ENCODE results near the gene UBL4B.

Gene UBL4B

DNA sequence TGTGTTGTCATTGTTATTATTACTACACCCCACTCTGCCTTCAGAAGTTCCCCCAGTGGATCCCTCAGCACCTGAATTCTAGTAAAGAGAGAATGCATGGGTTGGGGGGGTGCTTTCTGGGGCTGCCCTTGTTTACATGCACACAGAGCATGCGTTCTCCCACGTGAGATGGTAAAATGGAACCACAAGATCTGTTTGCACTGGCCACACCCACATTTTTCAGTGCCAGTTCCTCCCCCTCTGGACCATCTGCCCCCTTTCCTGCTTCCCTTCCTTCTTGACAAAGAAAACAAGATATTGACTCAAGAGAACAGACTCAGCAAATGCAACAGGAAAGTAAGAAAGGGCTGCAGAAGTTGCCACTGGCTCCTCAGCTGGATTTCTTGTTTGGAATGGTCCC, 46.9 kb downstream of the UBL4B start:
- Histone ChIP-seq H3K27ac (ENCODE audit: low read depth, low read length) (no peak overlapping the region), H3F3A (ENCODE audit: insufficient read depth) (no peaks in the 10 kb centered on the region), H3K9ac (ENCODE audit: low read length) (no peak overlapping the region), H3K4me2 (ENCODE audit: low read depth, low read length, poor library complexity, severe bottlenecking) (no peak overlapping the region), H3K9me3 (ENCODE audit: insufficient read depth, low read length) (no peaks in the 10 kb centered on the region), H3K4me3 (ENCODE audit: insufficient read depth, low read length, poor library complexity, severe bottlenecking) (no peak overlapping the region), H3K79me2 (ENCODE audit: insufficient read depth, low read length) (no peaks in the 10 kb centered on the region), H3K36me3 (ENCODE audit: low read length) (no peaks in the 10 kb centered on the region), H3K27me3 (ENCODE audit: low read length) (no peaks in the 10 kb centered on the region), H2AFZ (ENCODE audit: low read depth, low read length, severe bottlenecking) (no peak overlapping the region), H3K9me2 (replicated peaks; ENCODE audit: insufficient read depth, low read length) (no peaks in the 10 kb centered on the region), H4K20me1 (ENCODE audit: low read depth, low read length) (no peaks in the 10 kb centered on the region)
- TF ChIP-seq EZH2phosphoT487 (conservative IDR thresholded peaks at IDR 0.05; ENCODE audit: low read length) = no peak
- TF ChIP-seq, protein P1, sequence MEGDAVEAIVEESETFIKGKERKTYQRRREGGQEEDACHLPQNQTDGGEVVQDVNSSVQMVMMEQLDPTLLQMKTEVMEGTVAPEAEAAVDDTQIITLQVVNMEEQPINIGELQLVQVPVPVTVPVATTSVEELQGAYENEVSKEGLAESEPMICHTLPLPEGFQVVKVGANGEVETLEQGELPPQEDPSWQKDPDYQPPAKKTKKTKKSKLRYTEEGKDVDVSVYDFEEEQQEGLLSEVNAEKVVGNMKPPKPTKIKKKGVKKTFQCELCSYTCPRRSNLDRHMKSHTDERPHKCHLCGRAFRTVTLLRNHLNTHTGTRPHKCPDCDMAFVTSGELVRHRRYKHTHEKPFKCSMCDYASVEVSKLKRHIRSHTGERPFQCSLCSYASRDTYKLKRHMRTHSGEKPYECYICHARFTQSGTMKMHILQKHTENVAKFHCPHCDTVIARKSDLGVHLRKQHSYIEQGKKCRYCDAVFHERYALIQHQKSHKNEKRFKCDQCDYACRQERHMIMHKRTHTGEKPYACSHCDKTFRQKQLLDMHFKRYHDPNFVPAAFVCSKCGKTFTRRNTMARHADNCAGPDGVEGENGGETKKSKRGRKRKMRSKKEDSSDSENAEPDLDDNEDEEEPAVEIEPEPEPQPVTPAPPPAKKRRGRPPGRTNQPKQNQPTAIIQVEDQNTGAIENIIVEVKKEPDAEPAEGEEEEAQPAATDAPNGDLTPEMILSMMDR (IDR thresholded peaks at IDR 0.05; ENCODE audit: insufficient read depth, low read length, poor library complexity, severe bottlenecking) = no peak

DNA sequence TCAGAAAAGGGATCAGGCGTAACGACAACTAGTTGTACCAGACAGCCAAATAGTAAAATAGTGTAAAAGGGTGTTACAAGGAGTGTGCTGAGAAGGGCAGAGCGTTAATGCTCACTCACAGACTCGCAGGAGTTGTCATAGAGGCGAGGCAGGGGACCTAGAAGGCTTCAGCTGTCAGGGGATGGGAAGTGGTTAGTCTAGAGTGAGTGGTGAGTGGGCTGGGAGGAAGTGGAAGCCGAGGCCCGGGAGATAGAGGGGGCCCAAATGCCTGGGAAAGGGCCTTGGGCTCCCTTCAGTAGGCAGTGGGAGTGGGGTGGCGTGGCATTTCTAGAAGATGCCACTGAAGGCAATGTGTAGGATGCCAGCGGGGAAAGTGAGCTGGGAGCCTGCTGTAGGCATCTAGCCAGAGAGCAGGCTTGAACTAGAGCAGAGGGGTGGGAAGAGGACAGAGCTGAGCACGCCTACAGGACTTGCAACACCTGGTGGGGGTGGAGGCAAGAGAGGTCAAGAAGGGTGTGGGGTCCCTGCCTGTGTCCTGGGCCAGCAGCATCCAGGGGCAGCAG, 48.4 kb downstream of the UBL4B start:
- H3K9ac ChIP-seq (ENCODE audit: low read length) = no peak overlapping the region
- no peak overlapping the region for H3K4me3 ChIP-seq (ENCODE audit: insufficient read depth, low read length, poor library complexity, severe bottlenecking)
- H2AFZ ChIP-seq (ENCODE audit: low read depth, low read length, severe bottlenecking) = no peak overlapping the region
- no peaks in the 10 kb centered on the region for H3K36me3 ChIP-seq (ENCODE audit: low read length)
- H3K9me2 ChIP-seq (replicated peaks; ENCODE audit: insufficient read depth, low read length) = no peaks in the 10 kb centered on the region
- H3K79me2 ChIP-seq (ENCODE audit: insufficient read depth, low read length) = no peaks in the 10 kb centered on the region
- H3K4me2 ChIP-seq (ENCODE audit: low read depth, low read length, poor library complexity, severe bottlenecking) = no peak overlapping the region
- H3F3A ChIP-seq (ENCODE audit: insufficient read depth) = no peaks in the 10 kb centered on the region
- no peaks in the 10 kb centered on the region for H3K27me3 ChIP-seq (ENCODE audit: low read length)
- H3K9me3 ChIP-seq (ENCODE audit: insufficient read depth, low read length) = no peaks in the 10 kb centered on the region
- no peak overlapping the region for H3K27ac ChIP-seq (ENCODE audit: low read depth, low read length)
- TF ChIP-seq, protein P1 (IDR thresholded peaks at IDR 0.05; ENCODE audit: insufficient read depth, low read length, poor library complexity, severe bottlenecking) = no peak
- TF ChIP-seq EZH2phosphoT487 (conservative IDR thresholded peaks at IDR 0.05; ENCODE audit: low read length) = no peak
- H4K20me1 ChIP-seq (ENCODE audit: low read depth, low read length) = no peaks in the 10 kb centered on the region

DNA sequence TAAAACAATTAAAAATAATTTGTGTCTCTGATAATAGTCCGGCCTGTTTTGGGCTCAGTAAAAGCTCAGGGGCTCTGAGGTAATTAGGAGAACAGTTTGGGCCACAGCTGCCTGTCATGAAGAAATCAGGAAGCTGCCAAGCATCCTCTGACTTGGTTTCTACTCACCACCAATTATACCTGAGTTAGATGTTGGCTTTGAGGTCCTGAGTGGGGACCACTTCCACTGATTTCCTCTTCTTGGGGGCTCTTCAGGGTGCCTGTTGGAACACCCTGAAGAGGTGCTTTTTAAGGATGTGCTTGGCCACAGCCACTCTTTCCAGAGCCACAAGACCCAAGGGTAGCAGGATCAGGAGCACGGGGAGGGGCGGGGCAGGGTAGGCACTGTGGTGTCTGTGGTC, 48.9 kb downstream of the UBL4B start:
- Histone ChIP-seq H3K9me2 (replicated peaks; ENCODE audit: insufficient read depth, low read length) (no peaks in the 10 kb centered on the region), H3K9me3 (ENCODE audit: insufficient read depth, low read length) (no peaks in the 10 kb centered on the region), H3K36me3 (ENCODE audit: low read length) (no peaks in the 10 kb centered on the region), H3K9ac (ENCODE audit: low read length) (no peak overlapping the region), H3K79me2 (ENCODE audit: insufficient read depth, low read length) (no peaks in the 10 kb centered on the region), H3F3A (ENCODE audit: insufficient read depth) (no peaks in the 10 kb centered on the region), H3K4me3 (ENCODE audit: insufficient read depth, low read length, poor library complexity, severe bottlenecking) (no peak overlapping the region), H4K20me1 (ENCODE audit: low read depth, low read length) (no peaks in the 10 kb centered on the region), H3K4me2 (ENCODE audit: low read depth, low read length, poor library complexity, severe bottlenecking) (no peak overlapping the region), H3K27me3 (ENCODE audit: low read length) (no peaks in the 10 kb centered on the region), H3K27ac (ENCODE audit: low read depth, low read length) (no peak overlapping the region), H2AFZ (ENCODE audit: low read depth, low read length, severe bottlenecking) (no peak overlapping the region)
- TF ChIP-seq, protein P1 (IDR thresholded peaks at IDR 0.05; ENCODE audit: insufficient read depth, low read length, poor library complexity, severe bottlenecking) = no peak
- TF ChIP-seq EZH2phosphoT487 (conservative IDR thresholded peaks at IDR 0.05; ENCODE audit: low read length) = no peak

All from SU-DHL-6 (cell line).